ENCODE results near the gene NCAM1.
"Not testable (repeated sequence)": the region's sequence is repeated elsewhere in the genome, so short reads cannot be mapped to it uniquely, and the experiment has no call there.

Gene NCAM1

GRCh38 chr11:113296447-113297205 is 335.4 kb downstream of the NCAM1 start:
- TF ChIP-seq, protein P1, sequence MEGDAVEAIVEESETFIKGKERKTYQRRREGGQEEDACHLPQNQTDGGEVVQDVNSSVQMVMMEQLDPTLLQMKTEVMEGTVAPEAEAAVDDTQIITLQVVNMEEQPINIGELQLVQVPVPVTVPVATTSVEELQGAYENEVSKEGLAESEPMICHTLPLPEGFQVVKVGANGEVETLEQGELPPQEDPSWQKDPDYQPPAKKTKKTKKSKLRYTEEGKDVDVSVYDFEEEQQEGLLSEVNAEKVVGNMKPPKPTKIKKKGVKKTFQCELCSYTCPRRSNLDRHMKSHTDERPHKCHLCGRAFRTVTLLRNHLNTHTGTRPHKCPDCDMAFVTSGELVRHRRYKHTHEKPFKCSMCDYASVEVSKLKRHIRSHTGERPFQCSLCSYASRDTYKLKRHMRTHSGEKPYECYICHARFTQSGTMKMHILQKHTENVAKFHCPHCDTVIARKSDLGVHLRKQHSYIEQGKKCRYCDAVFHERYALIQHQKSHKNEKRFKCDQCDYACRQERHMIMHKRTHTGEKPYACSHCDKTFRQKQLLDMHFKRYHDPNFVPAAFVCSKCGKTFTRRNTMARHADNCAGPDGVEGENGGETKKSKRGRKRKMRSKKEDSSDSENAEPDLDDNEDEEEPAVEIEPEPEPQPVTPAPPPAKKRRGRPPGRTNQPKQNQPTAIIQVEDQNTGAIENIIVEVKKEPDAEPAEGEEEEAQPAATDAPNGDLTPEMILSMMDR (IDR thresholded peaks at IDR 0.05; ENCODE audit: low read length, missing control alignments), result no peak
- no peak for DNase-seq (ENCODE audit: low read depth)
- H3K4me3 ChIP-seq (replicated peaks; ENCODE audit: low read depth, low read length), result no peak overlapping the region

DNA sequence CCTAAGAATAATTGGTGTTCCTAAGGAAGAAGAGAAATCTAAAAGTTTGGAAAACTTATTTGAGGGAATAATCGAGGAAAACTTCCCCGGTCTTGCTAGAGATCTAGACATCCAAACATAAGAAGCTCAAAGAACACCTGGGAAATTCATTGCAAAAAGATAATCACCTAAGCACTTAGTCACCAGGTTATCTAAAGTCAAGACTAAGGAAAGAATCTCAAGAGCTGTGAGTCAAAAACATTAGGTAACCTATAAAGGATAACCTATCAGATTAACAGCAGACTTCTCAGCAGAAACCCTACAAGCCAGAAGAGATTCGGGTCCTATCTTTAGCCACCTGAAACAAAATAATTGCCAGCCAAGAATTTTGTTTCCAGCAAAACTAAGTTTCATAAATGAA is 337.3 kb downstream of the NCAM1 start:
- H3K4me3 ChIP-seq (replicated peaks; ENCODE audit: low read depth, low read length); DNase-seq (ENCODE audit: low read depth): not testable (repeated sequence)

DNA sequence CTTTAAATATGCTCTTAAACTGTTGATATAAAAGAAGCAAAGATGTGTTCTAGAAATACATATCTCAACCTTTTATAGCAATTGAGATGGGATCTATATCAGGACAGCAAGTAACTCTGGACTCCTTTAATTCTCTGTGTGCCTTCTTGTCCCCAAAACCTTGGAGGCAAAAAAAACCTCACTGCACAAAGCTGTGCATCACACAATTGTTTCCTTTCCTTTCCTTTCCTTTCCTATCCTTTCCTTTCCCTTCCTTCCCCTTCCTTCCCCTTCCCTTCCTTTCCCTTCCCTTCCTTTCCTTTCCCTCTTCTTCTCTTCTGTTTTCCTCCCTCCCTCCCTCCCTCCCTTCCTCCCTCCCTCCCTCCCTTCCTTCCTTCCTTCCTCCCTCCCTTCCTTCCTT is 343.7 kb downstream of the NCAM1 start:
- no peak overlapping the region for H3K4me3 ChIP-seq (replicated peaks; ENCODE audit: low read depth, low read length)
- no peak for DNase-seq (ENCODE audit: low read depth)

DNA sequence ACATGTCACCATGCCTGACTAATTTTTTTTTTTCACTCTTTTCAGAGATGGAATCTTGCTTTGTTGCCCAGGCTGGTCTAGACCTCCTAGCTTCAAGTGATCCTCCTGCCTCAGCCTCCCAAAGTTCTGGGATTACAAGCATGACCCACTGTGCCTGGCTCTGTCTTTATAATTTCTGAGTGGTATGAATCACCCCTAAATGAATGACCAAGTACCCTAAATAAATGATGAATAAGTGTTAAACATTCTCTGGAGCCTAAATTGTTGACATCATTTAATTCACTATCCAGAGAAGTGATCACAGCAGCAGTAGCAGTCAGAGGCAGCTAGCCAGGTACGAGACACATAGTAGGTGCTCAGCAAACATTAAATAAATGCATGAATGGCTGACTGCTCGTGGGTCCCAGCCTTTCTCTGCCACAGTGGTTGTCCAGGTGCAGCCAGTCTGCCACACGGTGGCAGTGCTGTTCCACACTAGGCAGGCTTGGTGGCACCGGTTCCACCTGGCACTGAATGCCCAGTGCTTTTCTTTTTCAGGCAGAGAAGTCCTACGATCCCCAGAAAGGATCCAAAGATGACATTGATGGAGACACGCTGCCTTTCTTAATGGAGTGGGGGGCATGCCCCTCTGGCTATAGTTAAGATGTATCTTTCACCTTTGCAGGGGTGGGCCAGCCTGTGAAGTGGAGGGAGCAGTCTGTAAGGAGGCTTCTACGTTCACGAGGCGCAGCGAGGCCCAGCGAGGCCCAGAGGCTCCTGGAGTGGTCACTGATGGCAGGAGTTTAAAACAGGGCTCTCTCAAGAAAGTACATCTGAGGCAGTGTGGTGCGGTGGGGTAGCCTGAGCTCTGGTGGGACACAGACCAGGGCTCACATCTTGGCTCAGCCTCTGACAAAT is 344.5 kb downstream of the NCAM1 start:
- peak; percentile 73 for DNase-seq (ENCODE audit: low read depth)
- H3K4me3 ChIP-seq (replicated peaks; ENCODE audit: low read depth, low read length), result no peak overlapping the region
- TF ChIP-seq, protein P1 (IDR thresholded peaks at IDR 0.05; ENCODE audit: low read length, missing control alignments), result peak; percentile 100

More for the DNA sequence above, 343.7 kb downstream of the NCAM1 start:
- TF ChIP-seq, protein P1 (IDR thresholded peaks at IDR 0.05; ENCODE audit: low read length, missing control alignments), result no peak

DNA sequence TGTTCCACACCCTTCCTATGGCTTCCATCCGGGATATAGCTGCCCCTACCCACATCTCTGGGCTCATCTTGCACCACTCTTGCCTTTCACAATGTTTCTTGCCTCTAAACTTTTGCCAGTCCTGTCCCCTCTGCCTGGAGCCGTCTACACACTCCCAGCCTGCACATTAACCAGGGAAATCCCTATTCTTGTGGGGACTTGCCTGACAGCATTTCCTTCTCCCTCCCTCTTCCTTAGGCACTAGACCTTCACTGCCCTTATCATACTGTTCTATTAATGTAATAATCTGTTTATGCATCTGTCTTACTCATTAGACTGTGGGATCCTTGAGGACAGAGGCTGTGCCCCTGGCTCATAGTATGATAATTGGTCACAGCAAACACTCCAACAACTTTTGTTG is 347.4 kb downstream of the NCAM1 start:
- TF ChIP-seq, protein P1 (IDR thresholded peaks at IDR 0.05; ENCODE audit: low read length, missing control alignments), result no peak
- no peak overlapping the region for H3K4me3 ChIP-seq (replicated peaks; ENCODE audit: low read depth, low read length)
- DNase-seq (ENCODE audit: low read depth), result no peak

GRCh38 chr11:113311536-113311935 is 350.3 kb downstream of the NCAM1 start:
- TF ChIP-seq, protein P1 (IDR thresholded peaks at IDR 0.05; ENCODE audit: low read length, missing control alignments), result no peak
- H3K4me3 ChIP-seq (replicated peaks; ENCODE audit: low read depth, low read length), result no peak overlapping the region
- DNase-seq (ENCODE audit: low read depth), result no peak

DNA sequence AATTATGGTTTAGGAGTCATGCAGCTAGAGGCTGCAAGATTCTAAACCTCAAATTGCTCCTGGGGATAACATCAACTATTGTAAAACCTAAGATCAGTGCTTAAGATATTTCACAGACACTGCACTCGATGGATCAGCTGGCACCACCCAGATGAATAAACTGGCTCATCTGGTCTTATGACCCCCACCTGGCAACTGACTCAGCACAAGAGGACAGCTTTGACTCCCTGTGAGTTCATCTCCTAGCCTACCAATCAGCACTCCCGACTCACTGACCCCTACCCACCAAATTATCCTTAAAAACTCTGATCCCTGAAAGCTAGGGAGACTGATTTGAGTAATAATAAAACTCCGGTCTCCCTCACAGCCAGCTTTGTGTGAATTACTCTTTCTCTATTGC is 352.4 kb downstream of the NCAM1 start:
- TF ChIP-seq, protein P1 (IDR thresholded peaks at IDR 0.05; ENCODE audit: low read length, missing control alignments), result no peak
- DNase-seq (ENCODE audit: low read depth), result no peak
- H3K4me3 ChIP-seq (replicated peaks; ENCODE audit: low read depth, low read length), result no peak overlapping the region
